CD4-positive, alpha-beta T cell treated with Interferon gamma for 1 hour (primary cell): ENCODE measurements around the gene SPATS2L.

Source experiments
- DNase-seq: peaks from one replicate; pipeline ENCODE4 v3.0.0-alpha.2; 2020

Gene SPATS2L

GRCh38 chr2:200298816-200299215, 7.7 kb upstream of the SPATS2L start:
- DNase-seq = no peak

- DNase-seq = no peak
These were observed 6.4 kb upstream of the SPATS2L start for GRCh38 chr2:200300065-200300464.

GRCh38 chr2:200300638-200301314, 5.7 kb upstream of the SPATS2L start:
- DNase-seq = no peak

- no peak for DNase-seq
These were observed 4.3 kb upstream of the SPATS2L start for GRCh38 chr2:200301953-200302858.

- no peak for DNase-seq
These were observed 3.4 kb upstream of the SPATS2L start for GRCh38 chr2:200302940-200303727.

- DNase-seq = no peak
These were observed 697 bp upstream of the SPATS2L start for GRCh38 chr2:200305797-200306195.

GRCh38 chr2:200306931-200307723, 634 bp downstream of the SPATS2L start:
- peak; percentile 4 for DNase-seq

- DNase-seq = no peak
These were observed 1.4 kb downstream of the SPATS2L start for GRCh38 chr2:200307724-200308545.

- no peak for DNase-seq
These were observed 2.2 kb downstream of the SPATS2L start for GRCh38 chr2:200308546-200309295.

GRCh38 chr2:200309296-200310049, 3.0 kb downstream of the SPATS2L start:
- no peak for DNase-seq

GRCh38 chr2:200310545-200310971, 4.1 kb downstream of the SPATS2L start:
- no peak for DNase-seq

- DNase-seq = no peak
These were observed 4.6 kb downstream of the SPATS2L start for GRCh38 chr2:200311139-200311538.

- DNase-seq = no peak
These were observed 8.6 kb downstream of the SPATS2L start for GRCh38 chr2:200314976-200315567.

- DNase-seq = no peak
These were observed 11.5 kb downstream of the SPATS2L start for GRCh38 chr2:200317975-200318374.

- DNase-seq = no peak
These were observed 12.5 kb downstream of the SPATS2L start for GRCh38 chr2:200318940-200319435.

GRCh38 chr2:200319548-200320337, 13.2 kb downstream of the SPATS2L start:
- no peak for DNase-seq

- no peak for DNase-seq
These were observed 13.9 kb downstream of the SPATS2L start for GRCh38 chr2:200320344-200320743.

- no peak for DNase-seq
These were observed 14.5 kb downstream of the SPATS2L start for GRCh38 chr2:200320991-200321390.
